HL-60 (cell line): ENCODE measurements around the gene CHST14.

Experiments used
- DNase-seq, 2 experiments: peaks; one replicate each; pipeline ENCODE4 v3.0.0-alpha.2; 2010 to 2020; ENCODE audit warnings: low read depth in 1 of 2, low spot score in 1 of 2
- H3K27ac ChIP-seq: fragments of 250-450 bp; sonication (Bioruptor Pico); replicated peaks from 2 replicates; pipeline ENCODE4 v1.5.1; 2020; ENCODE audit warnings: mild to moderate bottlenecking, moderate library complexity
- H3K27me3 ChIP-seq: fragments of 250-450 bp; sonication (Bioruptor Pico); 2 replicates; pipeline ENCODE4 v1.5.1; 2021; ENCODE audit warnings: mild to moderate bottlenecking, moderate library complexity; ENCODE audit not compliant: insufficient read depth, poor library complexity, severe bottlenecking
- H3K4me3 ChIP-seq: replicated peaks from 2 replicates; pipeline ENCODE4 v1.5.1; 2011; ENCODE audit warnings: mild to moderate bottlenecking, control low read depth, low read length; ENCODE audit not compliant: insufficient read depth
- GABPA ChIP-seq: IDR thresholded peaks from 2 replicates; pipeline ENCODE4 v1.6.1; 2012; ENCODE audit warnings: low read depth
- POLR2AphosphoS5 ChIP-seq: IDR thresholded peaks from 2 replicates; pipeline ENCODE4 v1.6.1; 2012; ENCODE audit warnings: low read depth
- SPI1 ChIP-seq: IDR thresholded peaks from 2 replicates; pipeline ENCODE4 v1.6.1; 2012; ENCODE audit warnings: low read depth, mild to moderate bottlenecking, borderline replicate concordance
- TF ChIP-seq, protein P1 (sequence below): IDR thresholded peaks from one replicate; pipeline ENCODE4 v1.5.1; 2011; ENCODE audit warnings: low read length, control low read depth, inconsistent platforms; ENCODE audit not compliant: insufficient read depth
- TF ChIP-seq, protein P2 (sequence below): IDR thresholded peaks from 2 replicates; pipeline ENCODE4 v1.6.1; 2012; ENCODE audit warnings: low read depth; ENCODE audit not compliant: insufficient replicate concordance

The CHST14 gene

DNA sequence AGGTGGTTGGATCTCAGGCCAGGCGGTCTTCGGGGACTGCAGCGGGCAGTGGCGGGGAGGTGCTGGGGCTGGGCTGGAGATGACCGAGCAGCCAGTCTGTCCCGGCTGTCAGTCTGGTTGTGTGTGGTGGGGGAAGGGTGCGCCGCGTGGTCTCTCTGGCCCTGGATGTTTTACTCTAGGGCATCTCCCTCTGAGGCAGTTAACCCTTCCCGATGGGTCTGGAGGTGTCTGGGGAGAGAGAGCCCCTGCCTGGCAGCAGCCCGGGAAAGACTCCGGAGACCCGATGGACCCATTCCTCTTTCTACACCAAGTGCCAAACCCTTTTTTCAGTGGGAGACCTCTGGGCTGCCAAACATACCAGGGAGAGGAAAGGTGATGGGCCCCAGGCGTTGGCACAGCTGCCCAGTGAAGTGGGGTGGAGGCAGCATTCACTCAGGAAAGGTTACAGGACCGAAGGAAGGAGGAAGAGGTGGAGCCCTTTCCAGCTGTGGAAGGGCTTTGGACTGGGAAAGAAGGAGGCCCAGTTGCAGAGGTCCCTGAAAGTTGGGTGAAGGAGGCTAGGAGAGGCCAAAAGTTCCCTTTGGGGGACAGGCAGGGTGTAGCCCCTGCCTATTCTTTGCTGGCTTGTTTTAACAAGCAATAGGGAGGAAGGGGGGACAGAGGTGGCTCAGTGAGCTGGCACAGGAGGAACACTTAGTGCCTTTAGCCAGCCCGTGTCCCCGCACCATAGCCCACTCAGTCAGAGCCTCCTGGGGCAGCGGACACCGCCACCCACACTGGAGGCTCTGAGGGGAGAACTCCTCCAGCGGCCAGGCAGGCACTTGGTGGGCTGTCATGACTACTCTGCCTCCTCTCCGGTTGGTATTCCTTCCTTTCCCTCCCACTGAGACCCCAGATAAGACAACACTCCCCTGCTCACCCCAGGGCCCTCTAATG is 32.8 kb upstream of the CHST14 start:
- Histone ChIP-seq H3K4me3 (no peak overlapping the region), H3K27me3 (peaks cover 25% of the 10 kb centered on the region)

DNA sequence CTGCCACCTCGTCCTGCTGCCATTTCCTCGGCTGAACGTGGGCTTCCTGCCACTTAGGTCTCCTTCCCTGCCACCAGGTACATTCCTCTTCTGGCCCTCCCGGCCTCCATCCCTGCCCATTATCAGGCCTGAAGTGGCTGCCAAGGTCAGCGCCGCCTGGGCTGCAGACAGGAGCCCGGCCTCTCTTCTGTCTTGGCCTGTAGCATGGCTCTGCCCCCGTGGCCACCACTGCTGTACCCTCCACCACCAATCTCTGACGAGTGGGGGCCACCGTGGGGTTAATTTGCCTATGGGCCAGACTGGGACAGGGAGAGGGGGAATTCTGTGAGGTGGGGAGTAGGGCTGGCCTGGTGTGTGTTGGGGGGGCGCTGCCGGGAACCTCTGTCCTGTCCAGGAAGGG is 32.1 kb upstream of the CHST14 start:
- H3K27ac ChIP-seq: no peak overlapping the region
- DNase-seq: no peak
- no peak overlapping the region for H3K4me3 ChIP-seq
- peaks cover 25% of the 10 kb centered on the region for H3K27me3 ChIP-seq
- TF ChIP-seq, protein P1, sequence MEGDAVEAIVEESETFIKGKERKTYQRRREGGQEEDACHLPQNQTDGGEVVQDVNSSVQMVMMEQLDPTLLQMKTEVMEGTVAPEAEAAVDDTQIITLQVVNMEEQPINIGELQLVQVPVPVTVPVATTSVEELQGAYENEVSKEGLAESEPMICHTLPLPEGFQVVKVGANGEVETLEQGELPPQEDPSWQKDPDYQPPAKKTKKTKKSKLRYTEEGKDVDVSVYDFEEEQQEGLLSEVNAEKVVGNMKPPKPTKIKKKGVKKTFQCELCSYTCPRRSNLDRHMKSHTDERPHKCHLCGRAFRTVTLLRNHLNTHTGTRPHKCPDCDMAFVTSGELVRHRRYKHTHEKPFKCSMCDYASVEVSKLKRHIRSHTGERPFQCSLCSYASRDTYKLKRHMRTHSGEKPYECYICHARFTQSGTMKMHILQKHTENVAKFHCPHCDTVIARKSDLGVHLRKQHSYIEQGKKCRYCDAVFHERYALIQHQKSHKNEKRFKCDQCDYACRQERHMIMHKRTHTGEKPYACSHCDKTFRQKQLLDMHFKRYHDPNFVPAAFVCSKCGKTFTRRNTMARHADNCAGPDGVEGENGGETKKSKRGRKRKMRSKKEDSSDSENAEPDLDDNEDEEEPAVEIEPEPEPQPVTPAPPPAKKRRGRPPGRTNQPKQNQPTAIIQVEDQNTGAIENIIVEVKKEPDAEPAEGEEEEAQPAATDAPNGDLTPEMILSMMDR: no peak
- TF ChIP-seq POLR2AphosphoS5: no peak
- TF ChIP-seq, protein P2, sequence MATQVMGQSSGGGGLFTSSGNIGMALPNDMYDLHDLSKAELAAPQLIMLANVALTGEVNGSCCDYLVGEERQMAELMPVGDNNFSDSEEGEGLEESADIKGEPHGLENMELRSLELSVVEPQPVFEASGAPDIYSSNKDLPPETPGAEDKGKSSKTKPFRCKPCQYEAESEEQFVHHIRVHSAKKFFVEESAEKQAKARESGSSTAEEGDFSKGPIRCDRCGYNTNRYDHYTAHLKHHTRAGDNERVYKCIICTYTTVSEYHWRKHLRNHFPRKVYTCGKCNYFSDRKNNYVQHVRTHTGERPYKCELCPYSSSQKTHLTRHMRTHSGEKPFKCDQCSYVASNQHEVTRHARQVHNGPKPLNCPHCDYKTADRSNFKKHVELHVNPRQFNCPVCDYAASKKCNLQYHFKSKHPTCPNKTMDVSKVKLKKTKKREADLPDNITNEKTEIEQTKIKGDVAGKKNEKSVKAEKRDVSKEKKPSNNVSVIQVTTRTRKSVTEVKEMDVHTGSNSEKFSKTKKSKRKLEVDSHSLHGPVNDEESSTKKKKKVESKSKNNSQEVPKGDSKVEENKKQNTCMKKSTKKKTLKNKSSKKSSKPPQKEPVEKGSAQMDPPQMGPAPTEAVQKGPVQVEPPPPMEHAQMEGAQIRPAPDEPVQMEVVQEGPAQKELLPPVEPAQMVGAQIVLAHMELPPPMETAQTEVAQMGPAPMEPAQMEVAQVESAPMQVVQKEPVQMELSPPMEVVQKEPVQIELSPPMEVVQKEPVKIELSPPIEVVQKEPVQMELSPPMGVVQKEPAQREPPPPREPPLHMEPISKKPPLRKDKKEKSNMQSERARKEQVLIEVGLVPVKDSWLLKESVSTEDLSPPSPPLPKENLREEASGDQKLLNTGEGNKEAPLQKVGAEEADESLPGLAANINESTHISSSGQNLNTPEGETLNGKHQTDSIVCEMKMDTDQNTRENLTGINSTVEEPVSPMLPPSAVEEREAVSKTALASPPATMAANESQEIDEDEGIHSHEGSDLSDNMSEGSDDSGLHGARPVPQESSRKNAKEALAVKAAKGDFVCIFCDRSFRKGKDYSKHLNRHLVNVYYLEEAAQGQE: no peak
- TF ChIP-seq SPI1: no peak
- TF ChIP-seq GABPA: no peak

More for the DNA sequence above, 32.8 kb upstream of the CHST14 start:
- H3K27ac ChIP-seq: no peak overlapping the region
- DNase-seq: no peak
- TF ChIP-seq, protein P1: no peak
- TF ChIP-seq POLR2AphosphoS5 (no peak), GABPA (no peak)
- TF ChIP-seq, protein P2: no peak

DNA sequence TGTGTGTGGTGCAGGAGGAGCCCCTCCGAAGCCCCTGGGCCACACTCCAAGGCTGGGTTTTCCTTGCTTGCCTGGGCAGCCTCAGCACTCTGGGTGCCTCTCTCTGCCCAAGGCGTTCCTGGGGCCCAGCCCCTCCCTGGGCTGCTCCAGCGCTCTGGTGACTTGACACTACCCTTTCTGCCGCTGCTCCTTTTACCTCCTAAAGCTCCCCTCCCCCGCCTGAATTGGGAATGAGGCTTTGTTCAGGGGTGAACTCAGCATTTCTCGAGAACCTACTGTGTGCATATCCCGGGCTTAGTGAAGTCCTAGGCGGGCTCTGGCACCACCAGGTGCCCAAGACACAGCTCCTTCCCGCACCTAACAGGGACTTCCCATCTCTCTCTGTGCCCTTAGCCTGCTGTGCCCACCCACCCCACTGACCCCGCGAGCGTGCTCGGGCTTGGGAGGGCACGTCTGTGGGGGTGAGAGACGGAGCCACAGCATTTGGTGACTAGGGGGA is 31.3 kb upstream of the CHST14 start:
- no peak for TF ChIP-seq GABPA
- TF ChIP-seq SPI1: no peak
- no peak for TF ChIP-seq POLR2AphosphoS5
- TF ChIP-seq, protein P2: no peak
- TF ChIP-seq, protein P1: no peak
- H3K4me3 ChIP-seq: peak overlapping the region; percentile 57
- H3K27me3 ChIP-seq: peaks cover 25% of the 10 kb centered on the region
- no peak for DNase-seq
- no peak overlapping the region for H3K27ac ChIP-seq
